GM23248 (cell line): ENCODE results near the gene COPS8.

ENCODE experiments used
- EZH2 ChIP-seq: fragments of 200-600 bp; sonication (generic); IDR thresholded peaks from 2 replicates; pipeline ENCODE4 v1.6.1; 2018; ENCODE audit warnings: antibody characterized with exemption, mild to moderate bottlenecking; ENCODE audit not compliant: insufficient read depth, poor library complexity, severe bottlenecking
- EZH2phosphoT487 ChIP-seq: fragments of 200-600 bp; sonication (generic); IDR thresholded peaks from 2 replicates; pipeline ENCODE4 v1.6.1; 2018; ENCODE audit warnings: antibody characterized with exemption, moderate library complexity, mild to moderate bottlenecking, low read depth; ENCODE audit not compliant: insufficient read depth

- no peak for TF ChIP-seq EZH2phosphoT487
- no peak for TF ChIP-seq EZH2
Measured at GRCh38 chr2:237128026-237128703, 42.5 kb downstream of the COPS8 start.
